Measurements from ENCODE around the gene SPSB2.

SPSB2 gene

DNA sequence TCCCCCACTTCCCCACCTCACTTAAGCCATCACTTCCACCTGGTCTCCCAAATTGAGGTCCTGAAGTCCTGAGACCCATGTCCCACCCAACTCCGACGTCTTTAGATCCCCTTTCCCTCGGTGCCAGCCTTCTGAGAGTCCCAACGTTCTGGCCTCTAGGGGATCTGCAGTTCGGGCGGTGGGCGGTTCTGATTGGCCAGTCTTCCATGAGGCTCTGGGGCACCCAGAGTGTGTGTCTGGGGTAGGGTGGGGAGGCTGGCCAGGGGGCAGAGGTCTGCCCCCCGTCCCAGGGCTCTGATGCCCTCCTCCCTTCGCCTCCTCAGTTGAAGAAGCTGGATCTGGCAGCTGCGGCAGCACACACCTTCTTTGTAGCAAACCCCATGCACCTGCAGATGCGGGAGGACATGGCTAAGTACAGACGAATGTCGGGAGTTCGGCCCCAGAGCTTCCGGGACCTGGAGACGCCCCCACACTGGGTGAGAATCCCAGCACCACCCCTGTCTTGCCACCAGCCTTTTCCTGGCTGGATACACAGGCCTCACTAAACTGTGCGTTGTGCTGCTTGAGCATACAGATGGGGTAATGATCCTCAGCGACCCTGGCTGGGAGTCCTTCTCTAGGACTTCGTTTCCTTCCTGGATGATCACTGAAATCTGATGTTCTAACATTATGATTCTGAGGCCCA, 43.4 kb downstream of the SPSB2 start:
- H3K4me3 ChIP-seq (ENCODE audit: low read length in 2 of 2): peak overlapping the region; percentile 85 to 89
- peak overlapping the region; percentile 67 for H3K27ac ChIP-seq (ENCODE audit: low read length)
- no peaks in the 10 kb centered on the region for H3K9me3 ChIP-seq (ENCODE audit: control insufficient read depth in 2 of 2, low read length in 2 of 2)
- peak overlapping the region; percentile 75 to 79 for H3K9ac ChIP-seq (ENCODE audit: low read length in 2 of 2)
- peaks cover 34% of the 10 kb centered on the region for H3K4me1 ChIP-seq (ENCODE audit: control insufficient read depth, insufficient read depth, low read length)
- H3K36me3 ChIP-seq (ENCODE audit: control insufficient read depth in 2 of 2, insufficient read depth in 2 of 2, low read length in 2 of 2): peaks cover 12 to 22% of the 10 kb centered on the region in 2 donors
- H3K27me3 ChIP-seq (ENCODE audit: control insufficient read depth in 1 of 2, insufficient read depth in 2 of 2, low read length in 2 of 2): no peaks in the 10 kb centered on the region

DNA sequence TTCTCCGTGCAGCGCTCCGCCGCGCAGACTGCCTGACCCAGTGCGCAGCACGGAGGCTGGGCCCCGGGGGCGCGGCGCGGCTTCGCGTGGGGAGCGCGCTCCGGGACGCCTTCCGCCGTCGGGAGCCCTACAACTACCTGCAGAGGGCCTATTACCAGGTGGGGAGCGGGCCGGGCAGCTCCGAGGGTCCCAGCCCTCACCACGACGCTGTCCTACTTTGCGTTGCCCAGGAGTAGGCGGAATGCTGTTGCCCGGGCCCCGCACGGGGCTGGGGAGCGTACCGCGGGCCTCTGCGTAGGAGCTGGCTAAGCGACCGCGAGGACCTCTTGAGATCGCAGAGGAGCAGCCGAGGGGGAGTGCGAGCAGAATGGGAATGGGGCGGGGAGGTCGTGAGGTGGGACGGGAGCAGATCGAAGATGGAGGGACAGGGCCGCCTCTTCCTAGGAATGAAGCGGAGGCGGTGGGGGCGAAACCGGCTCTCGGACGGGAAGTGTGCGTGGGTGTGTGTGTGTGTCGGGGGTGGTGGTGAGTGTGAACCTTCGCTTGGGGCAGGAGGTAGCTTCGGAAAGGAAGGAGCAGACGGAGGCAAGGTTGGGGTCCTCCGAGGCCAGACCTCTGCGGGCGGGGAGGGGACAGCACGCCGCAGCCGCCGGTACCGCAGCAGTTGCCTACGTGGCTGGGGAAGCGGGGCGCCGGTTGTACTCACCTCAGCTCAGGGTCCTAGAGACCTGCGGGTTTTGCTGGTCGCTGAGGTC, 44.1 kb downstream of the SPSB2 start:
- peaks cover 35% of the 10 kb centered on the region for H3K4me1 ChIP-seq (ENCODE audit: control insufficient read depth, insufficient read depth, low read length)

DNA sequence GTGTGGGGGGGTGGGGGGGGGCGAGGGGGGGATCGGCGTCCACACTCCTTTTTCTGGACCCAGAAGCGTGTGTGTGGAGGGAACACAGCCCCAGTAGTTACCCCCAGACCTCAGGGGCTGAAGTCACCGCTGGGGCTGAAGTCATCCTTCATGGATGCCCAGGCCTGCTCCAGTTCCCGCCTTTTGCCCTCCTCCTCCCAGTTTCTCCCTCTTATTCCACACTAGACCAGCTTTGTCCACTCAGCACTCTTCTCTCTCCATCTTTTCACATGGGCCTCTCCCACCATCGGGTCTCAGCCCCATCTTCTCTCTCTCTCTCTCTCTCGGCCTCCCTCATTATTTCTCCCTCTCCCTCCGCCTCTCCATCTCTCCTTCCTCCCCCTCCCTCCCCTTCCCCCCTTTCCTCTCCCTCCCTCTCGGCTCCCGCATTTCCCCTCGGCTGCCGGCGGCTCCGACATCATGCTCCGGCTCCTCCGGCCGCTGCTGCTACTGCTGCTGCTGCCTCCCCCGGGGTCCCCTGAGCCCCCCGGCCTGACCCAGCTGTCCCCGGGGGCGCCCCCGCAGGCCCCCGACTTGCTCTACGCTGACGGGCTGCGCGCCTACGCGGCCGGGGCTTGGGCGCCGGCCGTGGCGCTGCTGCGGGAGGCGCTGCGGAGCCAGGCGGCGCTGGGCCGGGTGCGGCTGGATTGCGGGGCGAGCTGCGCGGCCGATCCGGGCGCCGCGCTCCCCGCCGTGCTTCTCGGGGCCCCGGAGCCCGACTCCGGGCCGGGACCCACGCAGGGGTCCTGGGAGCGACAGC, 44.9 kb downstream of the SPSB2 start, which contains the start of gene P3H3:
Gene P3H3 (plus strand): TSS at position 426 of the 799 bp plus-strand sequence. CDS start 34 bp downstream, at position 460.
- peaks cover 8 to 12% of the 10 kb centered on the region in 2 donors for H3K36me3 ChIP-seq (ENCODE audit: control insufficient read depth in 2 of 2, insufficient read depth in 2 of 2, low read length in 2 of 2)
- H3K9ac ChIP-seq (ENCODE audit: low read length in 2 of 2): peak within 1 kb of the TSS; percentile 75 to 79
- H3K4me3 ChIP-seq (ENCODE audit: low read length in 2 of 2): peak within 1 kb of the TSS; percentile 85 to 89
- peaks cover 35% of the 10 kb centered on the region for H3K4me1 ChIP-seq (ENCODE audit: control insufficient read depth, insufficient read depth, low read length)
- H3K27me3 ChIP-seq (ENCODE audit: control insufficient read depth in 1 of 2, insufficient read depth in 2 of 2, low read length in 2 of 2): peaks cover 0 to 3% of the 10 kb centered on the region in 2 donors
- no peaks in the 10 kb centered on the region for H3K9me3 ChIP-seq (ENCODE audit: control insufficient read depth in 2 of 2, low read length in 2 of 2)
- H3K27ac ChIP-seq (ENCODE audit: low read length): peak within 1 kb of the TSS; percentile 67

More for the DNA sequence above, 44.1 kb downstream of the SPSB2 start:
- Histone ChIP-seq H3K4me3 (ENCODE audit: low read length in 2 of 2) (peak overlapping the region; percentile 85 to 89), H3K36me3 (ENCODE audit: control insufficient read depth in 2 of 2, insufficient read depth in 2 of 2, low read length in 2 of 2) (peaks cover 12 to 19% of the 10 kb centered on the region in 2 donors), H3K9me3 (ENCODE audit: control insufficient read depth in 2 of 2, low read length in 2 of 2) (no peaks in the 10 kb centered on the region), H3K9ac (ENCODE audit: low read length in 2 of 2) (peak overlapping the region; percentile 75 to 79), H3K27me3 (ENCODE audit: control insufficient read depth in 1 of 2, insufficient read depth in 2 of 2, low read length in 2 of 2) (no peaks in the 10 kb centered on the region), H3K27ac (ENCODE audit: low read length) (peak overlapping the region; percentile 67)

DNA sequence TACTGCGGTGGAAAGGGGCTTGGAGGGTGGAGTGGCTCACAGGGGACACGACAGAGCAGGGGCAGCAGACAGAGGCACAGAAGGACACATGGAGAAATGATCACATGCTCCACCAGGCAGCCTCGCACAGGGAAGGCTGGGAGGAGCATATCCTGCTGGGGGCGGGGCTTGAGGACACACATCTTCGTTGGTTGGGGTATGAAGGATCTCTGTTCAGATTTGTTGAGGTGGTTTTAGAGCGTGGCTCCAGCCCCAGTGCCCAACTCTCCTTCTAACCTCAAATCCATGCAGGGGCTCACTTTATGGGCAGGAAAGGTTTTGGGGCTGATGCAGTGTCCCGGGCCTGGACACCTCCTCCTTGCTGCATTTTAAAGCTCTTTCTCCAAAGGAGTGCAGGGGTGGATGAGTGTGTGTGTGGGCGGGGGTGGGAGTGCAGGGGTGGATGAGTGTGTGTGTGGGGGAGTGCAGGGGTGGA, 45.6 kb downstream of the SPSB2 start:
- Histone ChIP-seq H3K9ac (ENCODE audit: low read length in 2 of 2) (peak overlapping the region; percentile 13 to 62), H3K9me3 (ENCODE audit: control insufficient read depth in 2 of 2, low read length in 2 of 2) (no peaks in the 10 kb centered on the region), H3K4me1 (ENCODE audit: control insufficient read depth, insufficient read depth, low read length) (peaks cover 38% of the 10 kb centered on the region), H3K4me3 (ENCODE audit: low read length in 2 of 2) (peak overlapping the region in 1 of 2 donors; percentile 55), H3K36me3 (ENCODE audit: control insufficient read depth in 2 of 2, insufficient read depth in 2 of 2, low read length in 2 of 2) (peaks cover 8 to 12% of the 10 kb centered on the region in 2 donors), H3K27ac (ENCODE audit: low read length) (peak overlapping the region; percentile 24), H3K27me3 (ENCODE audit: control insufficient read depth in 1 of 2, insufficient read depth in 2 of 2, low read length in 2 of 2) (peaks cover 0 to 7% of the 10 kb centered on the region in 2 donors)

DNA sequence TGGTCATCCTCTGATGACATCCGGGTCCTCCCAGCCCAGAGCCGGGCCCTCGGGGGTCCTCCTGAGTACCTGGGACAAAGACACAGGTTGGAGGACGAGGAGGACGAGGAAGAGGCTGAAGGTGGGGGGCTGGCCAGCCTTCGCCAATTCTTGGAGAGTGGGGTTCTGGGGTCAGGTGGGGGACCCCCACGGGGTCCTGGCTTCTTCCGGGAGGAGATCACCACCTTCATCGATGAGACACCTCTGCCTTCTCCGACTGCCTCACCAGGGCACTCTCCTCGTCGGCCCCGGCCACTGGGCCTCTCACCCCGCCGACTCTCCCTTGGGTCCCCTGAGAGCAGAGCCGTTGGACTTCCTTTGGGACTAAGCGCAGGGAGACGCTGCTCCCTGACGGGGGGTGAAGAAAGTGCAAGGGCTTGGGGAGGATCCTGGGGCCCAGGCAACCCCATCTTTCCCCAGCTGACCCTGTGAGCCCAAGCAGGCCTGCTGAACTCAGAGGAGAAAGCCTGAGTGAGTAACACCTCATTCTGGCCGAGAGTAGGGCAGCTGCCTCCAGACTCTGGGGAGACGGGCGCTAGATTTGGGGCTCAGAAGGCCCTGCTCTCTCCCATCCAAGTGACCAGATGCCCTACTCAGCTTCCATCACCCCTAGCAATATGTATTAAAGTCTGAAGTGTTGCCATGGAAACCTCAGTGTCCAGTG, 46.2 kb downstream of the SPSB2 start:
- H3K4me3 ChIP-seq (ENCODE audit: low read length in 2 of 2): peak overlapping the region in 1 of 2 donors; percentile 55
- H3K36me3 ChIP-seq (ENCODE audit: control insufficient read depth in 2 of 2, insufficient read depth in 2 of 2, low read length in 2 of 2): peaks cover 5 to 9% of the 10 kb centered on the region in 2 donors
- peak overlapping the region; percentile 13 to 62 for H3K9ac ChIP-seq (ENCODE audit: low read length in 2 of 2)
- peaks cover 0 to 12% of the 10 kb centered on the region in 2 donors for H3K27me3 ChIP-seq (ENCODE audit: control insufficient read depth in 1 of 2, insufficient read depth in 2 of 2, low read length in 2 of 2)
- peaks cover 42% of the 10 kb centered on the region for H3K4me1 ChIP-seq (ENCODE audit: control insufficient read depth, insufficient read depth, low read length)
- H3K9me3 ChIP-seq (ENCODE audit: control insufficient read depth in 2 of 2, low read length in 2 of 2): no peaks in the 10 kb centered on the region
- H3K27ac ChIP-seq (ENCODE audit: low read length): peak overlapping the region; percentile 24

DNA sequence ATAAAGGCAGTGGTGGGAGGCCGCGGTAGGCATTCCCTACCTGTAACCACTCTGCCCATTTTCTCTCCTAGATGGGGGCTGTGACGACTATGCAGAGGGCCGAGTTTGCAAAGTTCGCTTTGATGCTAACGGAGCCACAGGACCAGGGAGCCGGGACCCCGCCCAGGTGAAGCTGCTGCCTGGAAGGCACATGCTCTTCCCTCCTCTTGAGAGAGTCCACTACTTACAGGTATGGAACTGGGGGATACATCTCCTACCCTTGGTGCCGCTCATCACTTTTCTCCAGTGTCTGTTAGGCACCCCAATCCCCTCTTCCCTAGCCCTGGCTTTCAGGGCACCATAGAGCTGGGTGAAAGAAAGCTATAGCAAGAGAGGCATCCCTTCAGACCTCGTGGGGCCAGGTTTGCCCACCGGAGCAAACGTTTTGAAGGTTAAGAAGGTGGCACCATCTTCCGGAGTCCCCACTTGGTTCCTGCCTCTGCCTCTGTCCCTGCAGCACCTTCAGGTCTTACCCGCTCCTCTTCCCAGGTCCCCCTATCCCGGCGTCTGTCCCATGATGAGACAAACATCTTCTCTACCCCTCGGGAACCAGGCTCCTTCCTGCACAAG, 46.9 kb downstream of the SPSB2 start:
- H3K4me1 ChIP-seq (ENCODE audit: control insufficient read depth, insufficient read depth, low read length): peaks cover 45% of the 10 kb centered on the region
- peaks cover 0 to 5% of the 10 kb centered on the region in 2 donors for H3K36me3 ChIP-seq (ENCODE audit: control insufficient read depth in 2 of 2, insufficient read depth in 2 of 2, low read length in 2 of 2)
- no peaks in the 10 kb centered on the region for H3K9me3 ChIP-seq (ENCODE audit: control insufficient read depth in 2 of 2, low read length in 2 of 2)
- H3K27ac ChIP-seq (ENCODE audit: low read length): no peak overlapping the region
- no peak overlapping the region for H3K4me3 ChIP-seq (ENCODE audit: low read length in 2 of 2)
- H3K27me3 ChIP-seq (ENCODE audit: control insufficient read depth in 1 of 2, insufficient read depth in 2 of 2, low read length in 2 of 2): peaks cover 0 to 13% of the 10 kb centered on the region in 2 donors
- H3K9ac ChIP-seq (ENCODE audit: low read length in 2 of 2): no peak overlapping the region

DNA sequence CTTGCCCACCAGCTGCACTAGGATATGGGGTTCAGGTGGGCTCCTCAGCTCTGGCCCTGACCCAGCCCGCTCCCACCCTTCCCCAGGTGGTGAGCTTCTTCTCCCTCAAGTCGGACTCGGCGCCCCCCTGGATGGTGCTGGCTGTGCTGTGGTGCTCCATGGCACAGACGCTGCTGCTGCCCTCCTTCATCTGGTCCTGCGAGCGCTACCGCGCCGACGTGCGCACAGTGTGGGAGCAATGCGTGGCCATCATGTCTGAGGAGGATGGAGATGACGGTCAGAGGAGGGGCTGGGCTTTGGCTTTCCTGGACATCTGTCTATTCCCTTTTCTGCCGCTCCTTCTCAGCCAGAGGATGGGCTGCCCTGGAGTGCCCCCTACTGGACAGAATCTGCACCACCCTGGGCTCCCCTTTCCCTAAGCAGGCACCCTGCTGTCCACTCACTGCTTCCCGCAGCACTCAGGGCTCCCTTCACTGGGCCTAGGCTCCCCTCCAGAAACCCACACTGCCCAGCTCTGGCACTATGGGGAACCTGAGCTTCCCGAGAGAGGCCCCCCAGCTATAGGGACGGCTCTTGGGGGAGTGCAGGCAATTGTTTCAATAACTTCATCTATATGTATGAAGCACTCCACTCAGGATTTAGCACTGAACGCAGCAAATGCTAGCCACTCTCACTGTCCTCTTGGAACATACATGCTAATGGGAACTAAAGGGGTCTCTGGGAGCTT, 47.5 kb downstream of the SPSB2 start:
- Histone ChIP-seq H3K9ac (ENCODE audit: low read length in 2 of 2) (peak overlapping the region; percentile 13 to 39), H3K9me3 (ENCODE audit: control insufficient read depth in 2 of 2, low read length in 2 of 2) (no peaks in the 10 kb centered on the region), H3K36me3 (ENCODE audit: control insufficient read depth in 2 of 2, insufficient read depth in 2 of 2, low read length in 2 of 2) (peaks cover 0 to 2% of the 10 kb centered on the region in 2 donors), H3K4me3 (ENCODE audit: low read length in 2 of 2) (peak overlapping the region in 1 of 2 donors; percentile 59), H3K4me1 (ENCODE audit: control insufficient read depth, insufficient read depth, low read length) (peaks cover 51% of the 10 kb centered on the region), H3K27ac (ENCODE audit: low read length) (no peak overlapping the region), H3K27me3 (ENCODE audit: control insufficient read depth in 1 of 2, insufficient read depth in 2 of 2, low read length in 2 of 2) (peaks cover 0 to 16% of the 10 kb centered on the region in 2 donors)

DNA sequence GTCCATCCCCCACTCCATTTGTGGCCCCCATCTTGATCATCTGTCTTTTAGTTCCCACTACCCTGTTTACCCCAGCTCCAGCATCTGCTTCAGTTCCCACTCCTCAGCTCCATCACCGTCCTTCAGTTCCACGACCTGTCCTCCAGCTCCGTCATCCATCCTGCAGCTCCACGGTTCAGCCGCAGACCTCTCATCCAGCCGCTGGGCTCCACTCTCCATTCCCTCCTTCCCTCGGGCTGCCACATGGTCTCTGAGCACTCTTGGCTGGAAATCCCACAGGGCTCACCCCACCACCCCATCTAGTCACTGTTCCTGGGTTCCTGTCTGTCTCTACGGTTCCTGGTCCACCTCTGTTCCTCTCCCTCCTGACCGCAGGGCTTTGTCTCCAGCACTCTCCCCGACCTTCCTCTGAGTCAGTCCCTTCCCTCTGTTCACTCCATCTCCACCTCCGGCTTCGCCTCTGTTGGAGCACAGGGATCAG, 48.2 kb downstream of the SPSB2 start:
- H3K4me1 ChIP-seq (ENCODE audit: control insufficient read depth, insufficient read depth, low read length): peaks cover 47% of the 10 kb centered on the region
- H3K27me3 ChIP-seq (ENCODE audit: control insufficient read depth in 1 of 2, insufficient read depth in 2 of 2, low read length in 2 of 2): peaks cover 0 to 16% of the 10 kb centered on the region in 2 donors
- peak overlapping the region; percentile 13 to 39 for H3K9ac ChIP-seq (ENCODE audit: low read length in 2 of 2)
- peak overlapping the region in 1 of 2 donors; percentile 59 for H3K4me3 ChIP-seq (ENCODE audit: low read length in 2 of 2)
- H3K27ac ChIP-seq (ENCODE audit: low read length): no peak overlapping the region
- H3K9me3 ChIP-seq (ENCODE audit: control insufficient read depth in 2 of 2, low read length in 2 of 2): no peaks in the 10 kb centered on the region
- no peaks in the 10 kb centered on the region for H3K36me3 ChIP-seq (ENCODE audit: control insufficient read depth in 2 of 2, insufficient read depth in 2 of 2, low read length in 2 of 2)

DNA sequence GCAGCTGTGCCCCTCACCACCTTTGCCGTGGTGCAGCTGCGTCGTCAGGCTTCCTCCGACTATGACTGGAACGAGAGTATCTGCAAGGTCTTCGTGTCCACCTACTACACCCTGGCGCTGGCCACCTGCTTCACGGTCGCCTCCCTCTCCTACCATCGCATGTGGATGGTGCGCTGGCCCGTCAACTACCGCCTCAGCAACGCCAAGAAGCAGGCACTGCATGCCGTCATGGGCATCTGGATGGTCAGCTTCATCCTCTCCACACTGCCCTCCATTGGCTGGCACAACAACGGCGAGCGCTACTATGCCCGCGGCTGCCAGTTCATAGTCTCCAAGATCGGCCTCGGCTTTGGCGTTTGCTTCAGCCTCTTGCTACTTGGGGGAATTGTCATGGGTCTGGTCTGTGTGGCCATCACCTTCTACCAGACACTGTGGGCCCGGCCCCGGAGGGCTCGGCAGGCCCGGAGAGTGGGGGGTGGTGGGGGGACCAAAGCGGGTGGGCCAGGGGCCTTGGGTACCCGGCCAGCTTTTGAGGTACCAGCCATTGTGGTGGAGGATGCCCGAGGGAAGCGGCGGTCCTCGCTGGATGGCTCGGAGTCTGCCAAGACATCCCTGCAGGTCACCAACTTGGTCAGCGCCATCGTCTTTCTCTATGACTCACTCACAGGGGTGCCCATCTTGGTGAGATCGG, 48.9 kb downstream of the SPSB2 start:
- Histone ChIP-seq H3K9me3 (ENCODE audit: control insufficient read depth in 2 of 2, low read length in 2 of 2) (no peaks in the 10 kb centered on the region), H3K27ac (ENCODE audit: low read length) (no peak overlapping the region), H3K4me1 (ENCODE audit: control insufficient read depth, insufficient read depth, low read length) (peaks cover 41% of the 10 kb centered on the region), H3K36me3 (ENCODE audit: control insufficient read depth in 2 of 2, insufficient read depth in 2 of 2, low read length in 2 of 2) (no peaks in the 10 kb centered on the region), H3K4me3 (ENCODE audit: low read length in 2 of 2) (no peak overlapping the region), H3K27me3 (ENCODE audit: control insufficient read depth in 1 of 2, insufficient read depth in 2 of 2, low read length in 2 of 2) (peaks cover 0 to 16% of the 10 kb centered on the region in 2 donors), H3K9ac (ENCODE audit: low read length in 2 of 2) (no peak overlapping the region)

Measured in stomach smooth muscle (tissue), 2 donors.